Thoracic aorta (tissue), 2 donors: ENCODE results near the gene CYP24A1. TPM values are rescaled to one million over a fixed set of nuclear protein-coding genes. Genes with fewer than 3 reads are reported as not detected.
A peak's percentile ranks its signal among the peaks of the same experiment; 100 is the strongest.

ENCODE experiments used
- ATAC-seq: fragments of 150-250 bp; one replicate; pipeline ENCODE4 v1.8.0; 2017; ENCODE audit warnings: low read depth; ENCODE audit not compliant: insufficient number of reproducible peaks, low FRiP score
- DNase-seq: peaks from one replicate; pipeline ENCODE4 v3.0.0-alpha.2; 2020; ENCODE audit warnings: low spot score
- H3K27ac ChIP-seq, 2 donors: fragments of 200-600 bp; sonication (generic); 1 replicate in 1 of 2; 2 replicates in 1 of 2; pipeline ENCODE4 v1.5.1; 2016; ENCODE audit warnings: mild to moderate bottlenecking in 2 of 2, moderate library complexity in 2 of 2
- H3K27me3 ChIP-seq: fragments of 200-600 bp; sonication (generic); replicated peaks from 2 replicates; pipeline ENCODE4 v1.6.0; 2016; ENCODE audit warnings: mild to moderate bottlenecking; ENCODE audit not compliant: insufficient read depth
- H3K36me3 ChIP-seq: fragments of 200-600 bp; sonication (generic); one replicate; pipeline ENCODE4 v1.5.1; 2016
- H3K4me1 ChIP-seq, 2 donors: fragments of 200-600 bp; sonication (generic); 1 replicate in 1 of 2; 2 replicates in 1 of 2; pipeline versions ENCODE4 v1.5.1 to v1.6.0; 2016; ENCODE audit warnings: low read depth in 2 of 2, mild to moderate bottlenecking in 1 of 2; ENCODE audit not compliant: control insufficient read depth in 1 of 2
- H3K4me3 ChIP-seq: fragments of 200-600 bp; sonication (generic); 2 replicates; pipeline ENCODE4 v1.5.1; 2016; ENCODE audit warnings: mild to moderate bottlenecking
- H3K9me3 ChIP-seq: fragments of 200-600 bp; sonication (generic); 2 replicates; pipeline ENCODE4 v1.5.1; 2016
- CTCF ChIP-seq: fragments of 200-600 bp; sonication (generic); IDR thresholded peaks from one replicate; pipeline ENCODE4 v1.5.1; 2019; ENCODE audit warnings: antibody characterized with exemption
- total RNA-seq, 2 donors: library from RNA; depleted of rRNA; stranded (reverse); fragments of >200 nt; gene quantifications; one replicate each; pipeline versions ENCODE4 v1.1.0 to v1.2.3, GENCODE V29; 2016

Gene CYP24A1
- total RNA-seq, 2 donors from 2014 or later = not detected

GRCh38 chr20:54212871-54213270 is 39.1 kb upstream of the CYP24A1 start:
- peaks cover 14 to 35% of the 10 kb centered on the region in 2 donors for H3K4me1 ChIP-seq
- no peaks in the 10 kb centered on the region for H3K27me3 ChIP-seq
- H3K27ac ChIP-seq = no peak overlapping the region
- H3K4me3 ChIP-seq = no peak overlapping the region
- TF ChIP-seq CTCF = no peak
- peaks cover 5% of the 10 kb centered on the region for H3K36me3 ChIP-seq
- no peak for DNase-seq
- no peak for ATAC-seq
- no peaks in the 10 kb centered on the region for H3K9me3 ChIP-seq

- ATAC-seq (no peak), DNase-seq (no peak)
- H3K4me3 ChIP-seq = no peak overlapping the region
- H3K9me3 ChIP-seq = no peaks in the 10 kb centered on the region
- no peak overlapping the region for H3K27ac ChIP-seq
- H3K36me3 ChIP-seq = peaks cover 5% of the 10 kb centered on the region
- H3K4me1 ChIP-seq = peaks cover 14 to 35% of the 10 kb centered on the region in 2 donors
- H3K27me3 ChIP-seq = no peaks in the 10 kb centered on the region
- TF ChIP-seq CTCF = no peak
These were observed 38.4 kb upstream of the CYP24A1 start for GRCh38 chr20:54212226-54212625.

- Histone ChIP-seq H3K9me3 (no peaks in the 10 kb centered on the region), H3K4me1 (peaks cover 14 to 35% of the 10 kb centered on the region in 2 donors), H3K27me3 (no peaks in the 10 kb centered on the region), H3K36me3 (no peaks in the 10 kb centered on the region), H3K27ac (no peak overlapping the region), H3K4me3 (peak overlapping the region; percentile 88)
- no peak for TF ChIP-seq CTCF
- ATAC-seq = no peak
- DNase-seq = no peak
These were observed 35.5 kb upstream of the CYP24A1 start for GRCh38 chr20:54209216-54209813.

- no peak for ATAC-seq
These were observed 34.9 kb upstream of the CYP24A1 start for GRCh38 chr20:54208548-54209176.

More at GRCh38 chr20:54208548-54209176, 34.9 kb upstream of the CYP24A1 start:
- H3K4me3 ChIP-seq = peak overlapping the region; percentile 88
- peak overlapping the region; percentile 90 to 99 for H3K27ac ChIP-seq
- H3K27me3 ChIP-seq = no peaks in the 10 kb centered on the region
- peak; percentile 13 for TF ChIP-seq CTCF
- no peak for DNase-seq
- no peaks in the 10 kb centered on the region for H3K36me3 ChIP-seq
- peaks cover 14 to 35% of the 10 kb centered on the region in 2 donors for H3K4me1 ChIP-seq
- no peaks in the 10 kb centered on the region for H3K9me3 ChIP-seq
